HepG2 (cell line): Measurements from ENCODE around the gene USP7. TPM values are rescaled to one million over a fixed set of nuclear protein-coding genes. Genes with fewer than 3 reads are reported as not detected.

Source experiments
- DDIT3 ChIP-seq: sonication (generic); formaldehyde crosslinking; IDR thresholded peaks from 2 replicates; pipeline ENCODE4 v1.4.0; 2020; ENCODE audit warnings: mild to moderate bottlenecking, missing genetic modification reagents
- FOXA1 ChIP-seq, 2 experiments: fragments of 450-650 bp in 1 of 2; sonication (generic) in 1 of 2; formaldehyde crosslinking in 1 of 2; IDR thresholded peaks; 2 replicates each; pipeline versions ENCODE4 v1.4.0 to v1.6.1; 2016 to 2020; ENCODE audit warnings: missing genetic modification reagents in 1 of 2
- HMGXB4 ChIP-seq, 2 experiments: sonication (generic) in 1 of 2; formaldehyde crosslinking in 1 of 2; IDR thresholded peaks; 2 replicates each; pipeline versions ENCODE4 v1.4.0 to v1.6.1; 2018 to 2020; ENCODE audit warnings: missing genetic modification reagents in 2 of 2, borderline replicate concordance in 1 of 2, low read depth in 1 of 2, mild to moderate bottlenecking in 1 of 2, missing biosample characterization in 1 of 2
- MED13 ChIP-seq: sonication (generic); formaldehyde crosslinking; IDR thresholded peaks from 2 replicates; pipeline ENCODE4 v1.5.0; 2020; ENCODE audit warnings: missing genetic modification reagents
- NFKB2 ChIP-seq: sonication (generic); formaldehyde crosslinking; IDR thresholded peaks from 2 replicates; pipeline ENCODE4 v1.4.0; 2020; ENCODE audit warnings: missing genetic modification reagents, borderline replicate concordance
- NFYC ChIP-seq: IDR thresholded peaks from 2 replicates; pipeline ENCODE4 v1.6.1; 2016; ENCODE audit warnings: missing genetic modification reagents, missing compliant biosample characterization
- PRMT3 ChIP-seq: sonication (generic); formaldehyde crosslinking; IDR thresholded peaks from 2 replicates; pipeline ENCODE4 v1.8.1; 2022; ENCODE audit warnings: low read depth, mild to moderate bottlenecking, moderate library complexity, missing genetic modification reagents, borderline replicate concordance
- RXRB ChIP-seq: IDR thresholded peaks from 2 replicates; pipeline ENCODE4 v1.6.1; 2016; ENCODE audit warnings: borderline replicate concordance, missing genetic modification reagents, missing compliant biosample characterization
- SOX5 ChIP-seq: IDR thresholded peaks from 2 replicates; pipeline ENCODE4 v1.6.1; 2016; ENCODE audit warnings: borderline replicate concordance
- SRSF9 ChIP-seq: fragments of 200-400 bp; formaldehyde crosslinking; IDR thresholded peaks from 2 replicates; pipeline ENCODE4 v1.6.1; 2018; ENCODE audit warnings: borderline replicate concordance, mild to moderate bottlenecking, low read depth, low read length; ENCODE audit not compliant: insufficient read depth, poor library complexity, severe bottlenecking
- SRY ChIP-seq: sonication (generic); formaldehyde crosslinking; IDR thresholded peaks from 2 replicates; pipeline ENCODE4 v1.8.0; 2022; ENCODE audit warnings: mild to moderate bottlenecking, missing genetic modification reagents
- TOE1 ChIP-seq: sonication (generic); formaldehyde crosslinking; IDR thresholded peaks from 2 replicates; pipeline ENCODE4 v1.4.0; 2020; ENCODE audit warnings: mild to moderate bottlenecking, missing genetic modification reagents
- ZFP37 ChIP-seq: sonication (generic); formaldehyde crosslinking; IDR thresholded peaks from 2 replicates; pipeline ENCODE4 v1.4.0; 2020; ENCODE audit warnings: missing genetic modification reagents, borderline replicate concordance
- ZIK1 ChIP-seq: sonication (generic); formaldehyde crosslinking; IDR thresholded peaks from 2 replicates; pipeline ENCODE4 v1.5.0; 2020; ENCODE audit warnings: mild to moderate bottlenecking, low read depth, missing genetic modification reagents, borderline replicate concordance
- ZNF552 ChIP-seq: sonication (generic); formaldehyde crosslinking; IDR thresholded peaks from 2 replicates; pipeline ENCODE4 v1.9.0; 2022; ENCODE audit warnings: missing genetic modification reagents, mild to moderate bottlenecking, borderline replicate concordance
- ZNF589 ChIP-seq: sonication (generic); formaldehyde crosslinking; conservative IDR thresholded peaks from 2 replicates; pipeline ENCODE4 v1.8.0; 2022; ENCODE audit warnings: mild to moderate bottlenecking, moderate library complexity, missing genetic modification reagents
- ZNF710 ChIP-seq: sonication (generic); formaldehyde crosslinking; IDR thresholded peaks from 2 replicates; pipeline ENCODE4 v1.5.0; 2020; ENCODE audit warnings: mild to moderate bottlenecking, missing genetic modification reagents, borderline replicate concordance
- ZNF740 ChIP-seq: sonication (generic); formaldehyde crosslinking; IDR thresholded peaks from 2 replicates; pipeline ENCODE4 v1.4.0; 2020; ENCODE audit warnings: missing genetic modification reagents
- ZNF841 ChIP-seq: sonication (generic); formaldehyde crosslinking; IDR thresholded peaks from 2 replicates; pipeline ENCODE4 v1.8.1; 2023; ENCODE audit warnings: missing genetic modification reagents, borderline replicate concordance
- ZNF891 ChIP-seq: sonication (generic); formaldehyde crosslinking; IDR thresholded peaks from 2 replicates; pipeline ENCODE4 v1.5.0; 2020; ENCODE audit warnings: mild to moderate bottlenecking, missing genetic modification reagents
- polyA plus RNA-seq, 8 experiments: library from polyadenylated mRNA; depleted of rRNA in 3 of 8; stranded (reverse) in 7 of 8; unstranded in 1 of 8; fragments of >200 nt; fragmentation: Illumina TruSeq in 4 of 8; extraction: Trizol in 4 of 8; gene quantifications; 2 replicates each; pipeline versions ENCODE4 v1.2.1 to v1.2.3, GENCODE V29; 2011 to 2016; ENCODE audit warnings: low read depth in 4 of 8, missing spikeins in 1 of 8, mixed read lengths in 1 of 8; ENCODE audit not compliant: insufficient read depth in 1 of 8
- total RNA-seq, 5 experiments: library from RNA; depleted of rRNA; stranded (reverse); fragments of >200 nt; fragmentation: Illumina TruSeq; extraction: Trizol; gene quantifications; 2 replicates each; pipeline ENCODE4 v1.2.3, GENCODE V29; 2016; ENCODE audit warnings: low read depth in 1 of 5
- TF ChIP-seq, protein P1 (sequence below): sonication (generic); formaldehyde crosslinking; IDR thresholded peaks from 2 replicates; pipeline ENCODE4 v1.5.0; 2020; ENCODE audit warnings: missing genetic modification reagents

USP7 gene
- total and polyA plus RNA-seq, 2 of the 13 experiments (the other 11 are each of a cell fraction or from before 2014, with no cell fraction given), result 52.5 to 173 TPM

DNA sequence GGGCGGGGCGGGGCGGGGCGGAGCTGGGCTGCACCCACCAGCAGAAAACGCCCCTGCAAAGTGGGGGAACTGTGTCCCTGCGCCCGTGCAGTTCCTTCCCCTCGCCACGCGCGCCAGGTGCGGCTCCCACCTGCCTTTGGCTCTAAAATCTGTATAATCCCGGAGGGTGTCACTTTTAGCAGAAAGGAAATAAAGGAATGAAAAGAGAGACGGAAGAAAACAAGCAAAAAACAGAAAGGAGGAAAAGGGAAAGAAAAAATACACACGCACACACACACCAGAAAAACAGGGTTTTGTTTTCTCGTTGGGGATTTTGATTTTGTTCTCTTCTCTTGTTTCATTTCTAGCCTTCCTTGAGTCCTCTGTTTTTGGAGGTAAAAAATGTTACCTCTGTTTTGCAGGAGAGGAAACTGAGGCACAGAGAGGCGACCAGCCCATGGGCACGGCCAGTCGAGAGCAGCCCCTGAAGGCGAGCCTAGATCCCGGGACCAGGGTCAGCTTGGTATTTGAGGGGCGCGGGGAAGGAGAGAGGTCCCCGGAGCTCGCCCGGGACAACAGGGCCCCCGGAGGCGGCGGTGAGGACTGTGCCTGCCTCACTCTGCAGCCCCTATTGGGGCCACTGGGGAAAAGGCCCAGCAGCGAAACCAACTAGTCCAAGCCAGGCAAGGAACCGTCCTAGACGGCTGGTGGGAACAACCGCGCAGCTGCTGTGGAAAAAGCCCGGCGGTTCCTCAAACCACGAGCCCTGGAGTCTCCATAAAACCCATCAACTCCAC is 94.3 kb downstream of the USP7 start (continued):
- peak; percentile 67 for TF ChIP-seq ZNF710
- TF ChIP-seq PRMT3 (CRISPR knock-in tag), result 0 out of 2 replicates have a peak, but pooled peaks have one; percentile 1
- TF ChIP-seq, protein P1, sequence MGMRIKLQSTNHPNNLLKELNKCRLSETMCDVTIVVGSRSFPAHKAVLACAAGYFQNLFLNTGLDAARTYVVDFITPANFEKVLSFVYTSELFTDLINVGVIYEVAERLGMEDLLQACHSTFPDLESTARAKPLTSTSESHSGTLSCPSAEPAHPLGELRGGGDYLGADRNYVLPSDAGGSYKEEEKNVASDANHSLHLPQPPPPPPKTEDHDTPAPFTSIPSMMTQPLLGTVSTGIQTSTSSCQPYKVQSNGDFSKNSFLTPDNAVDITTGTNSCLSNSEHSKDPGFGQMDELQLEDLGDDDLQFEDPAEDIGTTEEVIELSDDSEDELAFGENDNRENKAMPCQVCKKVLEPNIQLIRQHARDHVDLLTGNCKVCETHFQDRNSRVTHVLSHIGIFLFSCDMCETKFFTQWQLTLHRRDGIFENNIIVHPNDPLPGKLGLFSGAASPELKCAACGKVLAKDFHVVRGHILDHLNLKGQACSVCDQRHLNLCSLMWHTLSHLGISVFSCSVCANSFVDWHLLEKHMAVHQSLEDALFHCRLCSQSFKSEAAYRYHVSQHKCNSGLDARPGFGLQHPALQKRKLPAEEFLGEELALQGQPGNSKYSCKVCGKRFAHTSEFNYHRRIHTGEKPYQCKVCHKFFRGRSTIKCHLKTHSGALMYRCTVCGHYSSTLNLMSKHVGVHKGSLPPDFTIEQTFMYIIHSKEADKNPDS, result no peak
- no peak for TF ChIP-seq ZNF552 (CRISPR knock-in tag)
- peak; percentile 52; the same call in 1 of the 2 replicates for TF ChIP-seq ZNF891 (CRISPR knock-in tag)
- TF ChIP-seq TOE1 (CRISPR knock-in tag), result no peak; the same call in 1 of the 2 replicates
- TF ChIP-seq ZFP37 (CRISPR knock-in tag), result peak; percentile 70; the same call in 1 of the 2 replicates
- TF ChIP-seq SRSF9, result no peak
- peak; percentile 81; the same call in 1 of the 2 replicates for TF ChIP-seq NFKB2
- TF ChIP-seq HMGXB4 (CRISPR knock-in tag; IDR thresholded peaks at IDR 0.05; ENCODE audit: borderline replicate concordance in 1 of 2, low read depth in 1 of 2), result 0 out of 4 replicates have a peak, but pooled peaks of 1 of the 2 experiments have one; percentile 10
- peak; percentile 66; the same call in 1 of the 2 replicates for TF ChIP-seq SOX5 (CRISPR knock-in tag)
- peak; percentile 20 for TF ChIP-seq NFYC
- peak; percentile 61 for TF ChIP-seq RXRB (CRISPR knock-in tag)
- peak; percentile 64; the same call in 1 of the 2 replicates for TF ChIP-seq MED13 (CRISPR knock-in tag)
- peak; percentile 90 for TF ChIP-seq ZNF589
- no peak for TF ChIP-seq FOXA1 (IDR thresholded peaks at IDR 0.05)
- no peak for TF ChIP-seq FOXA1 (CRISPR knock-in tag; IDR thresholded peaks at IDR 0.05)
- TF ChIP-seq ZNF841, result 0 out of 2 replicates have a peak, but pooled peaks have one; percentile 52
- TF ChIP-seq ZIK1 (CRISPR knock-in tag), result no peak
- TF ChIP-seq ZNF740 (CRISPR knock-in tag), result 0 out of 2 replicates have a peak, but pooled peaks have one; percentile 68
- TF ChIP-seq SRY (CRISPR knock-in tag), result 0 out of 2 replicates have a peak, but pooled peaks have one; percentile 70
- TF ChIP-seq DDIT3, result no peak
